ENCODE data around the gene CSTA.

Gene CSTA

GRCh38 chr3:122301063-122301462 is 24.0 kb upstream of the CSTA start:
- Histone ChIP-seq H4K20me1 (ENCODE audit: insufficient read depth, low read length, poor library complexity, severe bottlenecking) (no peaks in the 10 kb centered on the region), H3K4me2 (ENCODE audit: low read depth, low read length, poor library complexity, severe bottlenecking) (peak overlapping the region; percentile 31), H2AFZ (ENCODE audit: low read length) (peak overlapping the region; percentile 28), H3K4me3 (ENCODE audit: low read length, poor library complexity, severe bottlenecking) (no peak overlapping the region), H3K79me2 (ENCODE audit: insufficient read depth, low read length) (no peaks in the 10 kb centered on the region), H3K4me1 (ENCODE audit: insufficient read depth, low read length, poor library complexity, severe bottlenecking) (peaks cover 26% of the 10 kb centered on the region), H3K9ac (ENCODE audit: low read depth, low read length, poor library complexity, severe bottlenecking) (peak overlapping the region; percentile 22), H3F3A (ENCODE audit: low read depth) (no peaks in the 10 kb centered on the region), H3K9me2 (replicated peaks; ENCODE audit: low read depth, low read length) (no peaks in the 10 kb centered on the region), H3K27me3 (ENCODE audit: insufficient read depth, low read length, poor library complexity, severe bottlenecking) (no peaks in the 10 kb centered on the region), H3K9me3 (ENCODE audit: insufficient read depth, low read depth, low read length) (0 out of 2 replicates have a peak, but pooled peaks cover 4% of the 10 kb centered on the region), H3K36me3 (ENCODE audit: insufficient read depth, low read length) (no peaks in the 10 kb centered on the region)
- TF ChIP-seq CTCF (conservative IDR thresholded peaks at IDR 0.05; ENCODE audit: low read length) (no peak), EZH2phosphoT487 (IDR thresholded peaks at IDR 0.05; ENCODE audit: borderline replicate concordance) (no peak)

GRCh38 chr3:122305818-122306621 is 19.0 kb upstream of the CSTA start:
- Histone ChIP-seq H3K9ac (ENCODE audit: low read depth, low read length, poor library complexity, severe bottlenecking) (no peak overlapping the region), H3K4me1 (ENCODE audit: insufficient read depth, low read length, poor library complexity, severe bottlenecking) (peaks cover 14% of the 10 kb centered on the region), H3K36me3 (ENCODE audit: insufficient read depth, low read length) (no peaks in the 10 kb centered on the region), H3K4me3 (ENCODE audit: low read length, poor library complexity, severe bottlenecking) (peak overlapping the region; percentile 56), H3K4me2 (ENCODE audit: low read depth, low read length, poor library complexity, severe bottlenecking) (peak overlapping the region; percentile 68), H2AFZ (ENCODE audit: low read length) (peak overlapping the region; percentile 54), H3K79me2 (ENCODE audit: insufficient read depth, low read length) (no peaks in the 10 kb centered on the region), H3K9me3 (ENCODE audit: insufficient read depth, low read depth, low read length) (no peaks in the 10 kb centered on the region), H3F3A (ENCODE audit: low read depth) (no peaks in the 10 kb centered on the region), H4K20me1 (ENCODE audit: insufficient read depth, low read length, poor library complexity, severe bottlenecking) (no peaks in the 10 kb centered on the region), H3K9me2 (replicated peaks; ENCODE audit: low read depth, low read length) (no peaks in the 10 kb centered on the region), H3K27me3 (ENCODE audit: insufficient read depth, low read length, poor library complexity, severe bottlenecking) (peaks cover 5% of the 10 kb centered on the region)
- peak; percentile 61 for TF ChIP-seq CTCF (conservative IDR thresholded peaks at IDR 0.05; ENCODE audit: low read length)
- TF ChIP-seq EZH2phosphoT487 (IDR thresholded peaks at IDR 0.05; ENCODE audit: borderline replicate concordance), result no peak

DNA sequence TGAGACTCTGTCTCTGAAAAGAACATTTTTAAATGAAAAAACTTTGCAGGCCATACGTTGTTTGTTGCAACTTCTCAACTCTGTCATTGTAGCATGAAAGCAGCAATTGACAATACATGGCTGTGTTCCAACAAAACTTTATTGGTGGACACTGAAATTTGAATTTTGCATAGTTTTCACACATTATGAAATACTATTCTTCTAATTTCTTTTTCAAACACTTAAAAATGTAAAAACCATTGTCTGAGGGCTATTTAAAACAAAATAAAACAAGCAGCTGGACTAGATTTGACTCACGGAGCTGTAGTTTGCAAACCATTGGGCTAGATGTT is 18.5 kb upstream of the CSTA start:
- Histone ChIP-seq H2AFZ (ENCODE audit: low read length) (no peak overlapping the region), H3K27me3 (ENCODE audit: insufficient read depth, low read length, poor library complexity, severe bottlenecking) (peaks cover 11% of the 10 kb centered on the region), H3K4me2 (ENCODE audit: low read depth, low read length, poor library complexity, severe bottlenecking) (no peak overlapping the region)

More for the DNA sequence above, 18.5 kb upstream of the CSTA start:
- no peaks in the 10 kb centered on the region for H3K9me3 ChIP-seq (ENCODE audit: insufficient read depth, low read depth, low read length)
- no peaks in the 10 kb centered on the region for H3K9me2 ChIP-seq (replicated peaks; ENCODE audit: low read depth, low read length)
- no peaks in the 10 kb centered on the region for H3F3A ChIP-seq (ENCODE audit: low read depth)
- H3K4me3 ChIP-seq (ENCODE audit: low read length, poor library complexity, severe bottlenecking), result no peak overlapping the region
- no peaks in the 10 kb centered on the region for H4K20me1 ChIP-seq (ENCODE audit: insufficient read depth, low read length, poor library complexity, severe bottlenecking)
- peaks cover 8% of the 10 kb centered on the region for H3K4me1 ChIP-seq (ENCODE audit: insufficient read depth, low read length, poor library complexity, severe bottlenecking)
- no peak for TF ChIP-seq CTCF (conservative IDR thresholded peaks at IDR 0.05; ENCODE audit: low read length)
- no peak for TF ChIP-seq EZH2phosphoT487 (IDR thresholded peaks at IDR 0.05; ENCODE audit: borderline replicate concordance)
- H3K9ac ChIP-seq (ENCODE audit: low read depth, low read length, poor library complexity, severe bottlenecking), result no peak overlapping the region
- H3K36me3 ChIP-seq (ENCODE audit: insufficient read depth, low read length), result no peaks in the 10 kb centered on the region
- no peaks in the 10 kb centered on the region for H3K79me2 ChIP-seq (ENCODE audit: insufficient read depth, low read length)
